Neuronal stem cell (in vitro differentiated cells): ENCODE data around the gene ADCY1.

Experiments
- DNase-seq: peaks from one replicate; pipeline ENCODE4 v3.0.0-alpha.2; 2013; ENCODE audit warnings: low spot score
- H2AFZ ChIP-seq: one replicate; pipeline ENCODE4 v1.6.1; 2013; ENCODE audit warnings: mild to moderate bottlenecking, low read length, inconsistent platforms
- H2AK5ac ChIP-seq: 2 replicates; pipeline ENCODE4 v1.6.1; 2013; ENCODE audit warnings: low read depth, mild to moderate bottlenecking, inconsistent platforms, low read length, moderate library complexity, mixed read lengths
- H2BK120ac ChIP-seq: 2 replicates; pipeline ENCODE4 v1.6.1; 2013; ENCODE audit warnings: low read depth, mild to moderate bottlenecking, inconsistent platforms, low read length, moderate library complexity, mixed read lengths
- H2BK12ac ChIP-seq: one replicate; pipeline ENCODE4 v1.6.1; 2013; ENCODE audit warnings: low read length, inconsistent platforms
- H2BK15ac ChIP-seq: 2 replicates; pipeline ENCODE4 v1.6.1; 2013; ENCODE audit warnings: mild to moderate bottlenecking, low read length, inconsistent platforms, mixed read lengths
- H2BK5ac ChIP-seq: one replicate; pipeline ENCODE4 v1.6.1; 2013; ENCODE audit warnings: inconsistent platforms, mild to moderate bottlenecking, low read length, moderate library complexity
- H3K14ac ChIP-seq: one replicate; pipeline ENCODE4 v1.6.1; 2013; ENCODE audit warnings: low read length, inconsistent platforms
- H3K18ac ChIP-seq: 2 replicates; pipeline ENCODE4 v1.6.1; 2013; ENCODE audit warnings: low read length, inconsistent platforms
- H3K23ac ChIP-seq: 2 replicates; pipeline ENCODE4 v1.6.1; 2013; ENCODE audit warnings: low read depth, mild to moderate bottlenecking, mixed read lengths, low read length, inconsistent platforms; ENCODE audit not compliant: poor library complexity
- H3K27ac ChIP-seq: replicated peaks from 3 replicates; pipeline ENCODE4 v1.5.1; 2013; ENCODE audit warnings: low read length, inconsistent platforms
- H3K27me3 ChIP-seq, 3 experiments: 2 replicates each; pipeline ENCODE4 v1.6.1; 2013; ENCODE audit warnings: low read length in 3 of 3, mild to moderate bottlenecking in 2 of 3, inconsistent platforms in 1 of 3, low read depth in 1 of 3, mixed read lengths in 1 of 3, moderate library complexity in 1 of 3; ENCODE audit not compliant: control insufficient read depth in 3 of 3, insufficient read depth in 3 of 3
- H3K36me3 ChIP-seq, 2 donors: replicated peaks in 1 of 2; 2 replicates each; pipeline ENCODE4 v1.6.1; 2013; ENCODE audit warnings: low read length in 2 of 2; ENCODE audit not compliant: control insufficient read depth in 2 of 2, insufficient read depth in 2 of 2
- H3K4ac ChIP-seq: 2 replicates; pipeline ENCODE4 v1.6.1; 2013; ENCODE audit warnings: inconsistent platforms, mild to moderate bottlenecking, low read length, moderate library complexity
- H3K4me1 ChIP-seq, 2 donors: 1 replicate in 1 of 2; 2 replicates in 1 of 2; pipeline ENCODE4 v1.6.1; 2013; ENCODE audit warnings: low read length in 2 of 2, low read depth in 1 of 2; ENCODE audit not compliant: control insufficient read depth in 2 of 2, insufficient read depth in 1 of 2
- H3K4me2 ChIP-seq: one replicate; pipeline ENCODE4 v1.6.1; 2013; ENCODE audit warnings: mild to moderate bottlenecking, low read length, inconsistent platforms; ENCODE audit not compliant: insufficient read depth, poor library complexity, severe bottlenecking
- H3K4me3 ChIP-seq, 2 donors: 2 replicates each; pipeline ENCODE4 v1.5.1; 2013; ENCODE audit warnings: low read length in 2 of 2, mild to moderate bottlenecking in 2 of 2, inconsistent platforms in 1 of 2, moderate library complexity in 1 of 2
- H3K79me1 ChIP-seq: one replicate; pipeline ENCODE4 v1.6.1; 2013; ENCODE audit warnings: low read depth, mild to moderate bottlenecking, inconsistent platforms, low read length, moderate library complexity
- H3K9ac ChIP-seq: one replicate; pipeline ENCODE4 v1.6.1; 2013; ENCODE audit warnings: mild to moderate bottlenecking, low read depth, low read length, inconsistent platforms; ENCODE audit not compliant: poor library complexity
- H3K9me3 ChIP-seq, 2 donors: replicated peaks in 1 of 2; 2 replicates each; pipeline versions ENCODE3 to v1.6.1; 2013; ENCODE audit warnings: low read length in 2 of 2, mild to moderate bottlenecking in 2 of 2, inconsistent platforms in 1 of 2, low read depth in 1 of 2, mixed read lengths in 1 of 2, moderate library complexity in 1 of 2; ENCODE audit not compliant: control insufficient read depth in 2 of 2, insufficient read depth in 1 of 2
- H4K8ac ChIP-seq: one replicate; pipeline ENCODE4 v1.6.1; 2013; ENCODE audit warnings: low read depth, mild to moderate bottlenecking, inconsistent platforms, low read length, moderate library complexity
- H4K91ac ChIP-seq: one replicate; pipeline ENCODE4 v1.6.1; 2013; ENCODE audit warnings: low read length, low read depth, mild to moderate bottlenecking, inconsistent platforms; ENCODE audit not compliant: poor library complexity
- WGBS, 2 donors: extraction: QIAGEN DNeasy Blood & Tissue Kit; methylation state at CpG; one replicate each; pipeline ENCODE4 v1.1.7; 2013; ENCODE audit warnings: missing lambda C conversion rate in 2 of 2, mixed read lengths in 1 of 2; ENCODE audit not compliant: insufficient read length in 2 of 2, insufficient replicate concordance in 1 of 2; ENCODE audit errors: extremely low coverage in 2 of 2; 5-methylcytosine and 5-hydroxymethylcytosine counted together

The ADCY1 gene

DNA sequence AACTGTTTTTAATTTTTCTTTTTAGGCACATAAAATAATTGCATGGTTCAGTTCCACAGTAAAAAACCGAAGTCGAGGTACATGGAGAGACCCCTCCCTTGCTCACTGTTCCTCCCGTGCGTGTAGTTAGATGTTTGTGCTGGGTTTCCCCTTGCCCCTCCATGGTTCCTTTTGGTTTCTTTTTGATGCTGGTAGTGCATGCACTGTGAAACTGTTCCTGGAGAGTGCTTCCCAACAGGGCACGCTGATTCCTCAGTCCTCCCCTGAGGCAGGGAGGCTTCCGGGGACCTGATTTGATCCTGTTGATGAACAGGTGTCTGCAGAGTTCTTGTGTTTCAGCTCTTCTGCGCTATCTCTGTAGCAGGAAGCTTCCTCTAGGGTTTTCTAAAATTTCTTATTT lies 69.5 kb downstream of the ADCY1 start:
- Histone ChIP-seq H3K4me3 (no peak overlapping the region), H4K91ac (no peak overlapping the region), H3K79me1 (no peaks in the 10 kb centered on the region), H3K18ac (no peak overlapping the region), H3K27me3 (no peaks in the 10 kb centered on the region), H2BK5ac (no peak overlapping the region), H4K8ac (no peak overlapping the region), H3K4me1 (peaks cover 2 to 6% of the 10 kb centered on the region in 2 donors), H3K4me2 (no peak overlapping the region), H2BK12ac (no peak overlapping the region), H3K36me3 (peaks cover 0 to 2% of the 10 kb centered on the region in 2 donors), H3K9ac (no peak overlapping the region), H3K23ac (no peak overlapping the region), H2BK15ac (no peak overlapping the region), H3K4ac (no peak overlapping the region), H2AK5ac (no peak overlapping the region), H3K14ac (no peak overlapping the region), H2BK120ac (no peak overlapping the region), H3K27ac (no peak overlapping the region), H2AFZ (no peak overlapping the region), H3K9me3 (no peaks in the 10 kb centered on the region)
- no CpG with 5 or more reads among the region's 7 CpGs for WGBS, 2 donors
- no peak for DNase-seq

DNA sequence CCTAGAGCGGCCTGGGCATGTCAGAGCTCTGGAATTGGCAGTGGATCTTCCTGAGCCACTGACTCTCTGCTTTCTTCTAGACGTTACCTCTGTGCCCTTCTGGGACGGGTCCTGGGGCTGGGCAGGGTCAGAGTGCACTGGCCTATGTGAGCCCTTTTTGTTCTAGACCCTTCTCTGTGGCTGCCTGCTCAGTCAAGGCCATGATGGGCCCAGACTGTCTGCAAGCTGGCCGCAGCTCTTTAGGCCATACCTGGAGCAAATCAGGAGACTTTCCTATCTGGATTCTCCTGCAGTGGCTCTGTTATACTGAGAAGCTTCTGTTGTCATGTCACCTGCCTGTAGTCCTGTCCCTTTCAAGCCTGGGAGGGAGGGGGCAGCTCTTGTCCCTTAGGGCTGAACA lies 70.1 kb downstream of the ADCY1 start:
- no peaks in the 10 kb centered on the region for H3K9me3 ChIP-seq
- no peak overlapping the region for H2BK120ac ChIP-seq
- no peak overlapping the region for H2AFZ ChIP-seq
- H2BK12ac ChIP-seq = no peak overlapping the region
- no peaks in the 10 kb centered on the region for H3K79me1 ChIP-seq
- H2AK5ac ChIP-seq = no peak overlapping the region
- no peak for DNase-seq
- H3K4me3 ChIP-seq = no peak overlapping the region
- no peak overlapping the region for H3K18ac ChIP-seq
- no peaks in the 10 kb centered on the region for H3K27me3 ChIP-seq
- no peak overlapping the region for H3K4me2 ChIP-seq
- no peak overlapping the region for H2BK15ac ChIP-seq
- peaks cover 0 to 2% of the 10 kb centered on the region in 2 donors for H3K36me3 ChIP-seq
- WGBS, 2 donors = no CpG with 5 or more reads among the region's 4 CpGs
- peaks cover 2 to 6% of the 10 kb centered on the region in 2 donors for H3K4me1 ChIP-seq
- no peak overlapping the region for H3K27ac ChIP-seq
- H3K14ac ChIP-seq = no peak overlapping the region
- H3K23ac ChIP-seq = no peak overlapping the region
- no peak overlapping the region for H3K4ac ChIP-seq
- no peak overlapping the region for H4K8ac ChIP-seq
- H2BK5ac ChIP-seq = no peak overlapping the region
- H4K91ac ChIP-seq = no peak overlapping the region
- no peak overlapping the region for H3K9ac ChIP-seq

DNA sequence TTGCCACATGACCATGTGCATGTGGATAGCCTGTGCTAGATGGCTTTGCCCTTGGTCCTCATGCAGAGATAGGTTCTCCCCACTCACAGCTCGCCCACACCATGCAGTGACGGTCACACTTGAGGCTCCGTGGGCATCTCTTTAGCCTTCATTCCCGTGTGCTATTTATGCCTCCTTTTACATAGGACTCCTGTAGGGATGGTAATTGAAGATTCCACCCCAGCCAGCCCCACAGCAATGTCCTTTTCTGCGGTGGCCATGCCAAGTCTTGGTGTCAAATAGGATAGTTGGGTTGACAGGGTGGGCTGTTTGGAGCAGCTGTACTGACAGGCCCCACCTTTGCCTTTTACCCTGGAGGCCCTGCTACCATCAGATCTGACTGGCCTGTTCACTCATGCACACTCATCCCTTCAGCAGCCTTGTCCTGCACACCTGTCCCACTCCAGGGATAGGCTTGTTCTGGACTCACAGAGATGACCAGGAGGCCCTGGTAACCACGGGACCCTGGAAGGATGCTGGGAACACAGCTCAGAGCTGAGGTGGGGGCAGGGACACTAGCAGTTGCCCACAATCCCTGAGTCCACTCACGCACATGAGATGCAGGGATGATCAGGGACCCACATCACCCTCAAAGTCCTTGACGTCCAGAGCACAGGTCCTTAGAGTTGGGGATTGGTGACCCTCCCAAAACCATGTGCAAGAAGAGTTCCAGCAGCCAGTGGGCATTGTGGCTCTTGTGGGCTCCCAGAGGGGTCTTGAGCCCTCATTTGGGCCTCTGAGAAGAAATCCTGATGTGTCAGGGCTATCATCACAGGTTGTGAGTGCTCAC lies 71.2 kb downstream of the ADCY1 start:
- no peak for DNase-seq
- no peak overlapping the region for H3K27ac ChIP-seq

DNA sequence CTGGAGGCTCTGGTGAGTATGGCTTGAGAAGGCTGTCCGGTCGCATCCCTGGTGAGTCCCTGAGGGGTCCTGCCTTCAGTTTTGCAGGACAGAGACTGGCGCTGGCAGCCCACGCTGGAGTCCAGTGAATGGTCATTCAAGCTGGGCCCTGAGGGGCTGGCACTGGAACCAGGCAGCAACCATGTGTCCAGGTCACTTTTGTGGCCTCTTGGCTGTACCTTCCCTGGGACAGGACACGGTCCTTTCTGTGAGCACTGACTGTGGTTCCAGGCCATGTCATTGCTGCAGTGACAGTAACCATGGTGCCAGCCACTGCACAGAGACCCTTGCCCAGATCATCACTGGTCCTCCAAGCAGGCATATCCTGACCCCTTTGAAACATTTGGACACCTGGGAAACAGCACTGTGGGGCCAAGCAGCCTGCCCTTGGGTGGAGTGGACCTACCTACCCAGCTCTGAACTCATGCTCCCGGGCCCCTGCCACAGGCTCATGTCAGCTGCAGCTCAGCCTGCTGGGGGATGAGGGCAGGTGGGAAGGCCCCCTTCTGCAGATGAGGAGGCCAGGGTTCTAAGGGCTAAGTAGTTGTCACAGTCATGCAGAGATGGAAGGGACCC lies 72.1 kb downstream of the ADCY1 start:
- Histone ChIP-seq H3K79me1 (no peaks in the 10 kb centered on the region), H3K27me3 (no peaks in the 10 kb centered on the region), H3K9ac (peak overlapping the region; percentile 24), H2BK12ac (no peak overlapping the region), H3K4me2 (no peak overlapping the region), H3K4ac (no peak overlapping the region), H3K36me3 (peaks cover 0 to 2% of the 10 kb centered on the region in 2 donors), H3K18ac (peak overlapping the region; percentile 13), H3K4me3 (peak overlapping the region in 1 of 2 donors; percentile 58), H3K14ac (peak overlapping the region; percentile 4), H2AK5ac (no peak overlapping the region), H4K91ac (no peak overlapping the region), H3K27ac (no peak overlapping the region), H3K9me3 (no peaks in the 10 kb centered on the region), H2BK15ac (no peak overlapping the region), H2AFZ (no peak overlapping the region), H3K4me1 (peaks cover 0 to 2% of the 10 kb centered on the region in 2 donors), H4K8ac (no peak overlapping the region), H3K23ac (no peak overlapping the region), H2BK5ac (no peak overlapping the region), H2BK120ac (no peak overlapping the region)
- DNase-seq = no peak
- WGBS, 2 donors = no CpG with 5 or more reads among the region's 6 CpGs

More for the DNA sequence above, 71.2 kb downstream of the ADCY1 start:
- H2BK120ac ChIP-seq = no peak overlapping the region
- no peak overlapping the region for H4K91ac ChIP-seq
- no peak overlapping the region for H2BK5ac ChIP-seq
- no peak overlapping the region for H4K8ac ChIP-seq
- no peak overlapping the region for H3K4me3 ChIP-seq
- peaks cover 0 to 2% of the 10 kb centered on the region in 2 donors for H3K36me3 ChIP-seq
- no peaks in the 10 kb centered on the region for H3K9me3 ChIP-seq
- H2BK12ac ChIP-seq = no peak overlapping the region
- H3K4me1 ChIP-seq = peaks cover 2% of the 10 kb centered on the region in 2 donors
- no peak overlapping the region for H3K9ac ChIP-seq
- H3K4ac ChIP-seq = no peak overlapping the region
- H3K79me1 ChIP-seq = no peaks in the 10 kb centered on the region
- no peak overlapping the region for H3K18ac ChIP-seq
- no peak overlapping the region for H3K4me2 ChIP-seq
- H3K14ac ChIP-seq = no peak overlapping the region
- no CpG with 5 or more reads among the region's 8 CpGs for WGBS, 2 donors
- no peaks in the 10 kb centered on the region for H3K27me3 ChIP-seq
- no peak overlapping the region for H2AK5ac ChIP-seq
- H3K23ac ChIP-seq = no peak overlapping the region
- H2AFZ ChIP-seq = no peak overlapping the region
- H2BK15ac ChIP-seq = no peak overlapping the region
